GM12892 (cell line): Measurements from ENCODE around the gene MAN2A1.

Experiments used
- POLR2A ChIP-seq: IDR thresholded peaks from 2 replicates; pipeline ENCODE4 v1.6.1; 2011; ENCODE audit warnings: low read depth, low read length, control low read depth
- POLR2AphosphoS5 ChIP-seq: IDR thresholded peaks from 2 replicates; pipeline ENCODE4 v1.6.1; 2011; ENCODE audit warnings: low read depth, low read length, control low read depth
- TAF1 ChIP-seq: IDR thresholded peaks from 2 replicates; pipeline ENCODE4 v1.6.1; 2011; ENCODE audit warnings: low read depth, mild to moderate bottlenecking, control low read depth, low read length, borderline replicate concordance

DNA sequence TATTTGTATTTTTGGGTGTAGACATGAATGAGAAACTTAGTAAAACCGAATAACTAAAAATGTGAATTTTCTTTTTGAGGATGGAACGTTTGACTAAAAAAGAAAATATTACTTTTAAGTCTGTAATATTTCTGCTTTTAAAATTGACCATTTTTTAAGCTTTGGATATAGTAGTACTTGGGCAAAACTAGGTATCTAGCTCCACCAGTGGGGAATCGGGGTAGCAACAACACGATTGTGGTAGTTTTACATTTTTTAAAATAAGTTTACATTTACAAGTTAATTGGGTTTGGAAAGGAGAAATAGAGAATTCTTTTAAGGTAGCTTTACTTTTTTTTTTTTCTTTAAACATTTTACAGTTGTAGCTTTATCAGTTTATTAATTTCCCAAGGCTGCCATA lies 154.4 kb downstream of the MAN2A1 start:
- TF ChIP-seq POLR2A (no peak), TAF1 (no peak), POLR2AphosphoS5 (no peak)
